HepG2 (cell line): ENCODE data around the gene ABHD12. TPM values are rescaled to one million over a fixed set of nuclear protein-coding genes. Genes with fewer than 3 reads are reported as not detected.

ENCODE experiments used
- ETS1 ChIP-seq: sonication (generic); formaldehyde crosslinking; IDR thresholded peaks from 2 replicates; pipeline ENCODE4 v1.4.0; 2020; ENCODE audit warnings: missing genetic modification reagents
- JARID2 ChIP-seq: sonication (generic); formaldehyde crosslinking; IDR thresholded peaks from 2 replicates; pipeline ENCODE4 v1.8.1; 2023; ENCODE audit warnings: missing genetic modification reagents, inconsistent platforms; ENCODE audit not compliant: insufficient replicate concordance
- KLF16 ChIP-seq, 2 experiments: sonication (generic) in 1 of 2; formaldehyde crosslinking in 1 of 2; IDR thresholded peaks; 2 replicates each; pipeline versions ENCODE4 v1.6.1 to v1.8.0; 2016 to 2023; ENCODE audit warnings: missing genetic modification reagents in 2 of 2, missing compliant biosample characterization in 1 of 2
- MBD4 ChIP-seq: IDR thresholded peaks from 2 replicates; pipeline ENCODE4 v1.6.1; 2012; ENCODE audit warnings: low read length, inconsistent platforms, borderline replicate concordance
- MYNN ChIP-seq: sonication (generic); formaldehyde crosslinking; IDR thresholded peaks from 2 replicates; pipeline ENCODE4 v1.4.0; 2020; ENCODE audit warnings: mild to moderate bottlenecking, low read depth, missing genetic modification reagents
- NFIB ChIP-seq: sonication (generic); formaldehyde crosslinking; IDR thresholded peaks from 2 replicates; pipeline ENCODE4 v1.9.0; 2021; ENCODE audit warnings: missing genetic modification reagents, mild to moderate bottlenecking, borderline replicate concordance
- POGZ ChIP-seq: sonication (generic); formaldehyde crosslinking; IDR thresholded peaks from 2 replicates; pipeline ENCODE4 v1.4.0; 2020; ENCODE audit warnings: mild to moderate bottlenecking, missing genetic modification reagents
- SOX6 ChIP-seq, 2 experiments: fragments of 450-650 bp in 1 of 2; sonication (generic) in 1 of 2; formaldehyde crosslinking in 1 of 2; IDR thresholded peaks; 2 replicates each; pipeline versions ENCODE4 v1.4.0 to v1.6.1; 2017 to 2020; ENCODE audit warnings: antibody characterized with exemption in 1 of 2, mild to moderate bottlenecking in 1 of 2, missing genetic modification reagents in 1 of 2
- SRY ChIP-seq: sonication (generic); formaldehyde crosslinking; IDR thresholded peaks from 2 replicates; pipeline ENCODE4 v1.8.0; 2022; ENCODE audit warnings: mild to moderate bottlenecking, missing genetic modification reagents
- TGIF2 ChIP-seq: IDR thresholded peaks from 2 replicates; pipeline ENCODE4 v1.6.1; 2016; ENCODE audit warnings: control low read depth, missing compliant biosample characterization
- WIZ ChIP-seq: sonication (generic); formaldehyde crosslinking; IDR thresholded peaks from 2 replicates; pipeline ENCODE4 v1.5.1; 2020; ENCODE audit warnings: mild to moderate bottlenecking, missing genetic modification reagents
- ZBTB20 ChIP-seq: sonication (generic); formaldehyde crosslinking; IDR thresholded peaks from 2 replicates; pipeline ENCODE4 v1.8.1; 2023; ENCODE audit warnings: missing genetic modification reagents, low read depth, mild to moderate bottlenecking, borderline replicate concordance
- ZFP36L2 ChIP-seq: sonication (generic); formaldehyde crosslinking; IDR thresholded peaks from 2 replicates; pipeline ENCODE4 v1.4.0; 2020; ENCODE audit warnings: missing genetic modification reagents
- ZNF10 ChIP-seq: sonication (generic); formaldehyde crosslinking; IDR thresholded peaks from 2 replicates; pipeline ENCODE4 v1.4.0; 2020; ENCODE audit warnings: mild to moderate bottlenecking, low read depth, missing genetic modification reagents, borderline replicate concordance
- ZNF207 ChIP-seq: fragments of 450-650 bp; IDR thresholded peaks from 2 replicates; pipeline ENCODE4 v1.6.1; 2016; ENCODE audit warnings: antibody characterized with exemption, borderline replicate concordance
- polyA plus RNA-seq, 8 experiments: library from polyadenylated mRNA; depleted of rRNA in 3 of 8; stranded (reverse) in 7 of 8; unstranded in 1 of 8; fragments of >200 nt; fragmentation: Illumina TruSeq in 4 of 8; extraction: Trizol in 4 of 8; gene quantifications; 2 replicates each; pipeline versions ENCODE4 v1.2.1 to v1.2.3, GENCODE V29; 2011 to 2016; ENCODE audit warnings: low read depth in 4 of 8, missing spikeins in 1 of 8, mixed read lengths in 1 of 8; ENCODE audit not compliant: insufficient read depth in 1 of 8
- total RNA-seq, 5 experiments: library from RNA; depleted of rRNA; stranded (reverse); fragments of >200 nt; fragmentation: Illumina TruSeq; extraction: Trizol; gene quantifications; 2 replicates each; pipeline ENCODE4 v1.2.3, GENCODE V29; 2016; ENCODE audit warnings: low read depth in 1 of 5
- TF ChIP-seq, protein P1 (sequence below): sonication (generic); formaldehyde crosslinking; IDR thresholded peaks from 2 replicates; pipeline ENCODE4 v1.5.0; 2020; ENCODE audit warnings: mild to moderate bottlenecking, missing genetic modification reagents
- TF ChIP-seq, protein P2 (sequence below): sonication (generic); formaldehyde crosslinking; IDR thresholded peaks from 2 replicates; pipeline ENCODE4 v1.8.0; 2022; ENCODE audit warnings: mild to moderate bottlenecking, missing genetic modification reagents, moderate library complexity
- TF ChIP-seq, protein P3 (sequence below): sonication (generic); formaldehyde crosslinking; IDR thresholded peaks from 2 replicates; pipeline ENCODE4 v1.5.0; 2020; ENCODE audit warnings: missing genetic modification reagents
- TF ChIP-seq, protein P4 (sequence below): sonication (generic); formaldehyde crosslinking; IDR thresholded peaks from 2 replicates; pipeline ENCODE4 v1.4.0; 2020; ENCODE audit warnings: missing genetic modification reagents

ABHD12 gene
- total and polyA plus RNA-seq, 2 of the 13 experiments (the other 11 are each of a cell fraction or from before 2014, with no cell fraction given) = 23.5 to 72.1 TPM

- TF ChIP-seq ZBTB20 (CRISPR knock-in tag) = no peak
- TF ChIP-seq, protein P1, sequence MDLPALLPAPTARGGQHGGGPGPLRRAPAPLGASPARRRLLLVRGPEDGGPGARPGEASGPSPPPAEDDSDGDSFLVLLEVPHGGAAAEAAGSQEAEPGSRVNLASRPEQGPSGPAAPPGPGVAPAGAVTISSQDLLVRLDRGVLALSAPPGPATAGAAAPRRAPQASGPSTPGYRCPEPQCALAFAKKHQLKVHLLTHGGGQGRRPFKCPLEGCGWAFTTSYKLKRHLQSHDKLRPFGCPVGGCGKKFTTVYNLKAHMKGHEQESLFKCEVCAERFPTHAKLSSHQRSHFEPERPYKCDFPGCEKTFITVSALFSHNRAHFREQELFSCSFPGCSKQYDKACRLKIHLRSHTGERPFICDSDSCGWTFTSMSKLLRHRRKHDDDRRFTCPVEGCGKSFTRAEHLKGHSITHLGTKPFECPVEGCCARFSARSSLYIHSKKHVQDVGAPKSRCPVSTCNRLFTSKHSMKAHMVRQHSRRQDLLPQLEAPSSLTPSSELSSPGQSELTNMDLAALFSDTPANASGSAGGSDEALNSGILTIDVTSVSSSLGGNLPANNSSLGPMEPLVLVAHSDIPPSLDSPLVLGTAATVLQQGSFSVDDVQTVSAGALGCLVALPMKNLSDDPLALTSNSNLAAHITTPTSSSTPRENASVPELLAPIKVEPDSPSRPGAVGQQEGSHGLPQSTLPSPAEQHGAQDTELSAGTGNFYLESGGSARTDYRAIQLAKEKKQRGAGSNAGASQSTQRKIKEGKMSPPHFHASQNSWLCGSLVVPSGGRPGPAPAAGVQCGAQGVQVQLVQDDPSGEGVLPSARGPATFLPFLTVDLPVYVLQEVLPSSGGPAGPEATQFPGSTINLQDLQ = no peak
- no peak for TF ChIP-seq SRY (CRISPR knock-in tag)
- TF ChIP-seq TGIF2 = no peak
- TF ChIP-seq MYNN (CRISPR knock-in tag) = no peak
- TF ChIP-seq, protein P2, sequence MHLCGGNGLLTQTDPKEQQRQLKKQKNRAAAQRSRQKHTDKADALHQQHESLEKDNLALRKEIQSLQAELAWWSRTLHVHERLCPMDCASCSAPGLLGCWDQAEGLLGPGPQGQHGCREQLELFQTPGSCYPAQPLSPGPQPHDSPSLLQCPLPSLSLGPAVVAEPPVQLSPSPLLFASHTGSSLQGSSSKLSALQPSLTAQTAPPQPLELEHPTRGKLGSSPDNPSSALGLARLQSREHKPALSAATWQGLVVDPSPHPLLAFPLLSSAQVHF = no peak
- no peak for TF ChIP-seq ZNF10
- TF ChIP-seq MBD4 = no peak
- no peak for TF ChIP-seq WIZ (CRISPR knock-in tag)
- TF ChIP-seq, protein P3, sequence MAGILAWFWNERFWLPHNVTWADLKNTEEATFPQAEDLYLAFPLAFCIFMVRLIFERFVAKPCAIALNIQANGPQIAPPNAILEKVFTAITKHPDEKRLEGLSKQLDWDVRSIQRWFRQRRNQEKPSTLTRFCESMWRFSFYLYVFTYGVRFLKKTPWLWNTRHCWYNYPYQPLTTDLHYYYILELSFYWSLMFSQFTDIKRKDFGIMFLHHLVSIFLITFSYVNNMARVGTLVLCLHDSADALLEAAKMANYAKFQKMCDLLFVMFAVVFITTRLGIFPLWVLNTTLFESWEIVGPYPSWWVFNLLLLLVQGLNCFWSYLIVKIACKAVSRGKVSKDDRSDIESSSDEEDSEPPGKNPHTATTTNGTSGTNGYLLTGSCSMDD (CRISPR knock-in tag) = no peak
- TF ChIP-seq NFIB (CRISPR knock-in tag) = no peak
- TF ChIP-seq POGZ (CRISPR knock-in tag) = no peak
- TF ChIP-seq ZNF207 = no peak
- TF ChIP-seq ETS1 = no peak
- no peak for TF ChIP-seq ZFP36L2 (CRISPR knock-in tag)
- no peak for TF ChIP-seq KLF16 (CRISPR knock-in tag; IDR thresholded peaks at IDR 0.05)
- TF ChIP-seq, protein P4, sequence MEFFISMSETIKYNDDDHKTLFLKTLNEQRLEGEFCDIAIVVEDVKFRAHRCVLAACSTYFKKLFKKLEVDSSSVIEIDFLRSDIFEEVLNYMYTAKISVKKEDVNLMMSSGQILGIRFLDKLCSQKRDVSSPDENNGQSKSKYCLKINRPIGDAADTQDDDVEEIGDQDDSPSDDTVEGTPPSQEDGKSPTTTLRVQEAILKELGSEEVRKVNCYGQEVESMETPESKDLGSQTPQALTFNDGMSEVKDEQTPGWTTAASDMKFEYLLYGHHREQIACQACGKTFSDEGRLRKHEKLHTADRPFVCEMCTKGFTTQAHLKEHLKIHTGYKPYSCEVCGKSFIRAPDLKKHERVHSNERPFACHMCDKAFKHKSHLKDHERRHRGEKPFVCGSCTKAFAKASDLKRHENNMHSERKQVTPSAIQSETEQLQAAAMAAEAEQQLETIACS (CRISPR knock-in tag) = no peak
- no peak for TF ChIP-seq JARID2 (CRISPR knock-in tag)
- no peak for TF ChIP-seq SOX6 (IDR thresholded peaks at IDR 0.05)
- no peak for TF ChIP-seq SOX6 (CRISPR knock-in tag; IDR thresholded peaks at IDR 0.05)
Measured at GRCh38 chr20:25336561-25337422, 53.8 kb downstream of the ABHD12 start (continued).
